ENCODE measurements around the gene RNASE1.

Gene RNASE1

DNA sequence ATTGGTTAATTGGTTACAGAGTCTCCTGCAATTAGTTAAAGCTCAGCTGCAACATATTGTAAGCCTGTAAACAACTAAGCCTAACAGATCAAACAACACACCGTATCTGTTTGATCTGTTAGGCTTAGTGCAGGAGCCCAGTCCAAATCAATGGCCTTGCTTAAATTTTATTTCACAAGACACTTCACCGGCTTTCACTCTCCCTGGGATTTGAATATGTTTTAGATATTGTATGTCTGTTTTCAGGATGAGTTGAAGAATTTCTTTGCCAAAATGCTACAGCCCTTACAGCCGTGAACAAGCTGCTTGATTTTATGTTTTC, 5.5 kb upstream of the RNASE1 start:
- DNase-seq (ENCODE audit: low read depth, low spot score): no peak

DNA sequence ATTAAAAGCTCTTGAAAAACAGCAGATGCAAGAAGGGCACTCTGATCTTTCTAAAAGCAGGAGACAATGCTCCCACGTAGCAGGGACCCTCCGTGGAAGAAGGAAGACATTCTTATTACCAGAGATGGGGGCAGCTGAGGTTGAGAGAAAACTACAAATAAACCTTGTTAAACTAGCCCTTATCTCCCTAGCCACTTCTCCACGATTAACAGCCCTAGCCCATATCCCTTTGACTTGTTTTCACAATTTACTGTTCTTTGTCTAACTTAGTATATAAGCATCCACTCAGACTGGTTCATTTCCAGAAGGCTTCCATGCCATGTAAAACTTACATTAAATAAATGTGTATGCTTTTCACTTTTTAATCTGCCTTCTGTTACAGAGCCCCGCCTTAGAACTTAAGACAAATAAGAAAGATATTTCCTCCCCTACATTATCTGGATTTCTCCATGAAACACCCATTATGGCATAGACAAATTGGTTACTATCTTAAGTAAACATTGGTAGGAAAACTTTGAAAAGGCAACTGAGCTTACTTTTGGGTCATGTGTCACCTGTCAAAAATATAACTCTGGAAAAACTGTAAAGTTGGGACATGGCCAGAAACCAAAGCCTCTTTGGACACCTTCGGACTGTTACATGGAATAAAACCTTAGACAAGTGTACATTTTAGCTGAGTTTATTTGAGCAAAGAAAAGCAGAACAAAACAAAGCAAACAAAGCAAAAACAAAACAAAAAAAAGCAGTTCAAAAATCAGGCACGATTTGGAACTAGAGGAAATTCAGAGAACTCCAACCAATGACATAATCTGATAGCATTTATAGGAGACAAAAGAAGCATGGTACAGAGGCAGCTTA, 4.9 kb upstream of the RNASE1 start:
- DNase-seq (ENCODE audit: low read depth, low spot score): no peak

DNA sequence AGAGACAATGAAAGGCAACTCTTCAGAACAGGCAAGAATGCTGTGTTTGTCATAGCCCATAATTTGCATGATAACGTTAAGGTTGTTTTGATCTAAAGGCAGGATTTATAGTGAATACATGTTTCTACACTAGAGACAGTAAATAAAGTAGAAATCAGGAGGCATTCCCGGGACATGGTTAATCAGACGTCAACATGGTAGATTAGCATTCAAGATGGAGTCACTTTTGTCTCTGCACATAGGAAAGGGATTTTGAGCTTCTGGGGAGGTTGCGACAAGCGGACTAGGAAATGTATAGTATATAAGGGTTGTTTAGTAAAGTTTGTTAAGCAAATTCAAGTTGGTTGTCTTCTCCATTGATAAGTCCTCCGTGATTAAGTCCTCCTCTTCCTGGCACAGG, 2.8 kb upstream of the RNASE1 start:
- no peak for DNase-seq (ENCODE audit: low read depth, low spot score)

DNA sequence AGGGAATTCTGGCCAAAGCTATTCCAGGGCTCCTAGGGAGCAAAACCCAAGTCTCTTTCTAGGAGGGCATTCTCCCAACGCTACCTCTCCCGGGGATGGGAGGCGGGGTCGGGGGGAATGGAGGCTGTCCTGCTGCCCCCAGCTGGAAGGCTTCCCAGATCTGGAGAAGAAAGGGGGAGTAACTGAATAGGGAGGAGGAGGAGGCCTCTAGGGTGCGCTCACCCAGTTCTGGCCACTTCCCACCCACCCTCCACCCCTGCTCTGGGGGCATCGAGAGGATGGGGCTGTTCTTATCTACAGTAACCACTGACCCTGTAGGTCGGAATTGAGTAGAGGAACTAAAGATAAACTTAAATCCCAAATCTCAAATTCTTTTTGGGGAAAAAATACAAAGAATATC, 579 bp upstream of the RNASE1 start:
- DNase-seq (ENCODE audit: low read depth, low spot score): no peak

DNA sequence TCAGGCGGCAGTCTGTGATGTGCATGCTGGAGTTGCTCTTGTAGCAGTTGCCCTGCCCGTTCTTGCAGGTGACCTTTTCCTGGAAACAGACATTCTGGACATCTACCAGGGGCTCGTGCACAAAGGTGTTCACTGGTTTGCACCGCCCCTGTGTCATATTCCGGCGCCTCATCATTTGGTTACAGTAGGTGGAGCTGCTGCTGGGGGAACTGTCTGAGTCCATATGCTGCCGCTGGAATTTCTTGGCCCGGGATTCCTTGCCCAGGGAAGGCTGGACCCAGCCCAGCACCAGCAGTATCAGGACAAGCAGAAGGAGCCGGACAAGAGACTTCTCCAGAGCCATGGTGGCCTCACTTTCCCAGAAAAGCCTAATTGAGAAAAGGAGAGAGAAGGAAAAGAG, 918 bp downstream of the RNASE1 start:
- no peak for DNase-seq (ENCODE audit: low read depth, low spot score)

DNA sequence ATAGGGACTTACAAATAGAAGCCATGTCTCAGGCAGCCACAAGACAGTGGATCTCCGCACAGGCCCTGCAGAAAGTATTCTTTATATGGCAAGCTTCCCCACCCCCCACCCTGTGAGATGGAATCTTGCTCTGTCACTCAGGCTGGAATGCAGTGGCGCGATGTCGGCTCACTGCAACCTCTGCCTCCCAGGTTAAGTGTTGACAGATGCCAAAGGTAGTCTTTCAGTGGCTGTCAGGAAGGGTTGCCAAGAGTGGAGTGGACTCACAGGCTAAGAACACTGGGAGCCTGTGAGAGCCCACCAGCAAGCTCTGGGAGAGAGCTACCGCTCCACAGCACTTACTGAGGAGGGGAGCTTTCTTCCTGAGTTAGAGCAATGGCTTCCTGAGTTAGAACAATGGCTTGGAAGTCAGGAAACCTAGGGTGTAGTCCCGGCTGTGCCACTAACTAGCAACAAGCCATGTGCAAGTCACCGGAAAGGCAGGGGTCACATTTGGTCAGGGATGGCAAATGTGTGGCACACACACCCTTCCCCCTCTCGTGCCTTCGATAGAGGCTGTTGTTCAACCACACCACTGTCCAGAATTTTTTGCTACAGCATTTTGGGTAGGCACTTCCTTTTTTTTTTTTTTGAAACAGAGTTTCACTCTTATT, 2.6 kb downstream of the RNASE1 start:
- no peak for DNase-seq (ENCODE audit: low read depth, low spot score)

DNA sequence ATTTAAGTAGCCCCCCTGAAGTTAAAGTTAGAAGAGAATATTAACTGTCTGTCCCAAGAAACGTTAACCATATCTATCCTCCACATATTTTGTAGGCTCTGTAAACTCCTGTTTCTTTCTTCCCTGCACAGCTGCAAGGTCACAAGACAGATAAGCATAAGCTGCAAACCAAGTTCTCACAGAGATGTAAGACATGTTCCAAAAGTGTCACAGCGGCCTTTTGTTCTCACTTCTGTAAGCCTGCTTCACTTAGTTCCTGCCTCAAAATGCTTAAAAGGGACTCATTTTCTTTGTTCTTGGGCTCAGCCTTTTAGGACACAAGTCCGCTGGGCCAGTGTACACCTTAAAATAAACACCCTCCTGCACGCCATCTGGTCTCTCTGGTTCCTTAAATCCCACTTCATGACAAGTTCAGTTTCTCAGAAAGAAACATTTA, 3.2 kb downstream of the RNASE1 start:
- DNase-seq (ENCODE audit: low read depth, low spot score): no peak

DNA sequence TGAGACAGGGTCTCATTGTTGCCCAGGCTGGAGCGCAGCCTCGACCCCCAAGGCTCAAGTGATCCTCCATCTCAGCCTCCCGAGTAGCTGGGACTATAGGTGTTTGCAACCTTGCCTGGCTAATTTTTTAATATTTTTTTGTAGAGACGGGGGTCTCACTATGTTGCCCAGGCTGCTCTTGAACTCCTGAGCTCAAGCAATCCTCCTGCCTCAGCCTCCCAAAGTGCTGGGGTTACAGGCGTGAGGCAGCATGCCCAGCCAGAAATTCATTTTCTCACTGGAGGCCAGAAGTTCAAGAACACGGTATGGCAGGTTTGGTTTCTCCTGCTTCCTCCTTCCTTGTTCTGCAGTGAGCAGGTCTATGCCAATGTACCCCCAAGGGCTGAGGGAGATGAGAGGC, 3.7 kb downstream of the RNASE1 start:
- no peak for DNase-seq (ENCODE audit: low read depth, low spot score)

DNA sequence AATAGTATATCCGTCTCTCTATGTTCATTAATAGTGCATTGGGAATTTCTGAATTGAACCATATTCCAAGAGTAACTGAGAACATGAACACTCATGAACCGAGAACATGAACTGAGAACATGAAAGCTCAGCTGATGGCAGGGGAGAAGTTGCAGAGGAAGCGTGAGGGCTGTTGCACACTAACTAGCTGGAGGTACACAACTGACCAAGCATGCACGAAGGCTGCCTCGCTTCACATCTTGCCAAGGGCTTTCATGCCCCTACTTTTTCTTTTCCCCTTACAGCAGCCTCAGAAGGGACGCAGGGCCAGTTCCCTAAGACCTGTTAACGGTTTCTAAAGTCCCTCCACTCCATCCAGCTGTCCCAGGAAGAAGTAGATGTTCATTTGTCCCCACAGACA, 4.3 kb downstream of the RNASE1 start:
- no peak for DNase-seq (ENCODE audit: low read depth, low spot score)

DNA sequence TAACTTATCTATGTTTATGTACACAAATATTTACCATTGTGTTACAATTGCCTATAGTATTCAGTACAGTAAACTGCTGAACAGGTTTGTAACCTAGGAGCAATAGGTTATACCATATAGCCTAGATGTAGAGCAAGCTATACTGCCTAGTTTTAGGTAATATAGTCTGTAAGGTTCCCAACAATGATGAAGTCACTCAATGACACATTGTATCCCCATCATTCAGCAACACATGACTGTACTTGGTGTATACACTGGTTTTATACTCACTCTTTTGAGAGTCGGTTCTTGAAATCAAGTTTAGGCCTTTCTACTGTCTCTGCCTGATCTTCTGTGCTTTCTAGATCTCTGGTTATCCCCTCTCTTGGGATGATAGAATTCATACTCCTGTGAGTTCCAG, 5.5 kb downstream of the RNASE1 start:
- DNase-seq (ENCODE audit: low read depth, low spot score): no peak

DNA sequence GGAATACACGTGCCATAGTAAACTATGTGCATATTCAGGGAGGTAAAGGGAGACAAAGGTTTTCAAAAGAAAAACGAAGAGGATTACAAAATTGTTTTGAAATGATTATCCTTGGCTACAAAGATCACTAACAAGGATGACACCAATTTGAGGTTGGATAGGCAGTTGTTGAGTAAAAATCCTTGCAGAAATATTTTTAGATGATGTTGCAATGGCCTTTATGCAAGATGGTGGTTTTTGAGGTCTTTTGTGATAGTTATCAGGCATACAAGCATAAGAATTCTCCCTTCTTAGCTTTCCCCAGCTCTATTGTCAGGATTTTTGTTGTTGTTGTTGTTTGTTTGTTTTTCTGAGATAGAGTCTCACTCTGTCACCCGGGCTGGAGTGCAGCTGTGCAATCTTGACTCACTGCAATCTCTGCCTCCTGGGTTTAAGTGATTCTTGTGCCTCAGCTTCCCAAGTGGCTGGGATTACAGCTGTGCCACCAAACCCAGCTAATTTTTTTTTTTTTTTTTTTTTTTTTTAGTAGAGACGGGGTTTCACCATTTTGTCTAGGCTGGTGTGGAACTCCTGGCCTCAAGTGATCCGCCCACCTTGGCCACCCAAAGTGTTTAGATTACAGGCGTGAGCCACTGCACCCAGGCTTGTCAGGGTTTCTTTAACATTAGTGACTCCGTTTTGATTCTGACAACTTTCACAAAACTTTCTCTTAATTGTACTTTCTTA, 7.8 kb downstream of the RNASE1 start:
- no peak for DNase-seq (ENCODE audit: low read depth, low spot score)

DNA sequence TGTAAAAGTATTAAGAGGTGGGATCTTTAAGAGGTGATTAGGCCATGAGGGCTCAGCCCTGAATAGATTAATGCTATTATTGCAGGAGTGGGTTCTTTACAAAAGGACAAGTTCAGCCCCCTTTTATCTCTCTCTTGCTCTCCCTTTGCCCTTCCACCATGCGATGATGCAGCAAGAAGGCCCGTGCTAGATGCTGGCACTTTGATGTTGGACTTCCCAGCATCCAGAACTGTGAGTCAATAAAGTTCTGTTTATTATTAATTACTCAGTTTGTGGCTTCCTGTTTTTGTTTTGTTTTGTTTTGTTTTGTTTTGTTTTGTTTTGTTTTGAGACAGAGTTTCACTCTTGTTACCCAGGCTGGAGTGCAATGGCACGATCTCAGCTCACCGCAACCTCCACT, 10.1 kb downstream of the RNASE1 start:
- no peak for DNase-seq (ENCODE audit: low read depth, low spot score)

DNA sequence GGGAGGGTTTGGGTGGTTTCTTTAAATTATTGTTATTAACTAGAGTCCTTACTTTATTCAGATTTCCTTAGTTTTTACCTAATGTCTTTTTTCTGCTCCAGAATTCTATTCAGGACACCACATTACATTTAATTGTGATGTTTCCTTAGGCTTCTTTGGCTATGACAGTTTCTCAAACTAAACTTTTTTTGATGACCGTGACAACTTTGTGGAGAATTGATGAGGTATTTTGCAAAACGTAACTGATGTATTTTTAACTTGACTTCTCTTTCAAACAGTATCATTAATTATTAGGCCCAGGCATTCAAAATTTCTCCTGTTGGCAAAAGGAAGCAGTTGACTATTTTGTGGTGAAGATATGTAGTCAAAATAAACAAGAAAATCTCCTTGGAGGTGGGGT, 11.0 kb downstream of the RNASE1 start:
- DNase-seq (ENCODE audit: low read depth, low spot score): no peak

DNA sequence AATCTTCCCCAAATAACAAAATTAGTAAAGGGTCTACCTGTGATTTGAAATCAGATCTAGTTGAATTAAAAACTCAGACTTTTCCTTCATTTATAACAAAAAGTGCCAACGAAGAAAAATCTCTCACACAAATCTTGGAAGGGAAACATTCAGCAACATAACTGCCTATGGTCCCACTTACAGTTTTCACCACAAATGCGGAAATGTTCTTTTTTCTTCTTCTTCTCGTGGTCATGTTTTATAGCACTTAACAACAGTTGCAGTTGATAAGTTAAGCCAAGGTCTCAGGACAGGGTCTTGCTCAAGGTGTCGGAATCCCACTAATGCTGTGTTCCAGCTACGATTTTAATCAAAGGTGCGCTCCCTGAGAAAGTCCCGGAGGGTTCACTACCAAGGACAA, 11.5 kb downstream of the RNASE1 start:
- DNase-seq (ENCODE audit: low read depth, low spot score): no peak

DNA sequence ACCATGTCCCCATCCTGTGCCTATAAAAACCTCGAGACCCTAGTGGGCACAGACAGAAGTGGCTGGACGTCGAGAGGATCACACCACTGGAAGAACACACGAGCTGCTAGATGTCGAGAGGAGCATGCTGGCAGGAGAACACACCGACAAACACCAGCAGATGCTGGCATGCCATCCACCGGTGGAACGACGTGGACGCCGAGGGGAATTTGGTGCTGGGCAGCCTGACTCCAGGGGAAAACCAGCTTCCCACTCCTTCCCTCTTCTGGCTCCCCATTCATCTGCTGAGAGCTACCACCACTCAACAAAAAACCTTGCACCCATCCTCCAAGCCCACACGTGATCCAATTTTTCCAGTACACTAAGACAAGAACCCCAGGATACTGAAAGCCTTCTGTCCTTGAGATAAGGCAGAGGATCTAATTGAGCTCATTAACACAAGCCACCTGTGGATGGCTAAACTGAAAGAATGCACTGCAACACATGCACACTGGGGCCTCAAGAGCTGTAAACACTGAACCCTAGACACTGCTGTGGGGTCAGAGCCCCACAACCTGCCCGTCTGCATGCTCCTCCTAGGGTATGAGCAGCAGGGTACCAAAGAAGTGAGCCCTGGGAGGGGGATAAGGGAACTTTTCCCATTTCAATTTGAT, 12.1 kb downstream of the RNASE1 start:
- DNase-seq (ENCODE audit: low read depth, low spot score): no peak

DNA sequence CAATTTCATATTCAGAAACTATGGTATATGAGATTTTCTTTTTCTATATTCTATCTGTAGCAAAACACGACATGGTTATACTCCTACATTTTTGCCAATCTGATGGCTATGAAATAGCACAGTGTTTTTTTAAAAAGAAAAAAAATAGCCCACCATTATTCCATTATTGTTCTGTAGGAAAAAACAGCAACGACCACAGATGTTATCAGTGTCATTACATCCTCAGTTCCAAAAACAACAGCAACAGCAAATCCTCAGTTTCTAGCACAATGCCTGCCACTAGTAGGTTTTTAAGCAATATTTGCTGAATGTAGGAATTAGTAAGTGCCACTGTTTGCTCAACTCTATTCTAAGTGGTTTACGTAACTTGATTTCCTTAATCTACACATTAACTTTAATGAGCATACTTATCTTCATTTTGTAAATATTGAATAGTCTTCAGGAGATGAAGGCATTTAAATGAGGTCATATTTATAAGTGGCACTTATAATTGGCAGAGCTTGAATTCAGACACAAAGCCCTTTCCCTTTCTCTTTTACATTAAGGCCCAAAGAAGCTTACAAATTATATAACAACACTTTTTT, 13.3 kb downstream of the RNASE1 start:
- DNase-seq (ENCODE audit: low read depth, low spot score): no peak

DNA sequence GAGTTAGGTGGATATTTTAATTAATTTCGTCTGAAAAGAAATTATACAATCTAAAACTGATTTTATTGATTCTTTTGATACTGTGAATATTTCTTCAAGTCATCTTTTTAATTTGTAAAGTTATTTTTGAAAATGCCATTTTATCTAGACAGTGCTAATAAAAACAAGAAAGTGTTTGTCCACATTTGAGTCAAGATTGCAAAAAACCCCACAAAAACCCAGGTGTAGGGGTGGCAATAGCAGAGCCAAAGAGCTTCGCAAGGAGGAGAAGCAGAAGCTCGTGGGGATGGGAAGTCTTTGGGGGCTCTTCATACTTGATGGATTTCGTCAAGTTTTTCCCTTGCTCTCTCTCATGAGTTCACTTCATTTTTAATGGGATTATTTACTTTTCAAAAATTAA, 15.6 kb downstream of the RNASE1 start:
- DNase-seq (ENCODE audit: low read depth, low spot score): no peak

DNA sequence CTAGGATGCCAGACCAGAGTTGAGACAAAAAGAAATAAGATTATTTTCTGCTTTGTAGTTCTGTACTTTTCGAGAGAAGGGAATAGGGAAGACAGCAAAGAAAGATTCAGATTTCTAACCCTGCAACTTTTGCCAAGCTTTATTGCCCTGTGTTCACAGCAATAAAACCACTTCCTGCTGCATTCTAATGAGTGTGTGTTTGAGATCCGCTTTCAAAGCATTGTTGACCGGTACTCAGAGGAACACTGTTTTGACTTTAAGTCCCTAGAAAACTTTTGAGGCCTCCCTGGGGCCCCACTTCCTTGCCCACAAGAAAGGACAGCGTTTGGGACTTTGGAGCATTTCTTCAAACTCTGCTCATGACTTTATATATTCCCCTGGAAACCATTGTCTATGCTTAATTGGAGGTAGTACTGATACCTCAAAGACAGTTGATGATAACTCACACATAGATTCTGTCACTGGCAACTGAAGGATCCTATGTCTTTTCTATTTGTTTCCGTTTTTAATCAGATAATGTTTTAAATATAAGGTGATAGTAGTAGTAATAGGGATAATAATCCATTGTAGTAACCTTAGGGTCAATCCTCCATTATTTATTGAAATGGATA, 20.3 kb downstream of the RNASE1 start:
- DNase-seq (ENCODE audit: low read depth, low spot score): no peak

DNA sequence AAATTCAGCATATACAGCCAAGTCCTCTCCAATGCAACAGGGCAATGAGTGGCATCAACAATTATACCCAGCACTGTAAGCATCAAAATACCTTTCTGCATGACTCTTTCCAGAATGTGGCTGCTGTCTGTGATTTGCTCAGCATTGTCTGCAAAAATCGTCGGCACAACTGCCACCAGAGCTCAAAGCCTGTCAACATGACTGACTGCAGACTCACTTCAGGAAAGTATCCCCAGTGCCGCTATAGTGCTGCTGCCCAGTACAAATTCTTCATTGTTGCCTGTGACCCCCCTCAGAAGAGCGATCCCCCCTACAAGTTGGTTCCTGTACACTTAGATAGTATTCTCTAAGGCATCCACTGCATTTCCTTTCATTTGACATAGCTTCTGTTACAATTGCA, 20.8 kb downstream of the RNASE1 start:
- no peak for DNase-seq (ENCODE audit: low read depth, low spot score)

DNA sequence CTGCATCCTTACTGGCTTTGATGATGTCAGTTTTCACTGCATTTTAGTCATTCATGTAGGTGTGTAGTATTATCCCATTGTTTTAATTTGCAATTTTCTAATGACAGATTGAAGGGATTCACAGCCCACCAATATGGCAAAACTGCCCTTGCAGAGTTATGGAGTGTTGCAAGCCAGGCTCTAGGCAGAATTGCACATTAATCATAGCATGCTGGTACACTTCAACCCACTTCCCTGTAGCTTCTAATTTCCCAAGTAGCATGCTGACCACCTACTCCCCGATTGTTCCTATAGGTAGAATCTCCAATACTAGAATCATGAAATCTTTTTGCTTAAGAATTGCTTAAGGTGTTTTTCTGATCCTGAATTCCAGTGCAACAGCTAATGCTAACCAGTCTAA, 26.7 kb downstream of the RNASE1 start:
- no peak for DNase-seq (ENCODE audit: low read depth, low spot score)

DNA sequence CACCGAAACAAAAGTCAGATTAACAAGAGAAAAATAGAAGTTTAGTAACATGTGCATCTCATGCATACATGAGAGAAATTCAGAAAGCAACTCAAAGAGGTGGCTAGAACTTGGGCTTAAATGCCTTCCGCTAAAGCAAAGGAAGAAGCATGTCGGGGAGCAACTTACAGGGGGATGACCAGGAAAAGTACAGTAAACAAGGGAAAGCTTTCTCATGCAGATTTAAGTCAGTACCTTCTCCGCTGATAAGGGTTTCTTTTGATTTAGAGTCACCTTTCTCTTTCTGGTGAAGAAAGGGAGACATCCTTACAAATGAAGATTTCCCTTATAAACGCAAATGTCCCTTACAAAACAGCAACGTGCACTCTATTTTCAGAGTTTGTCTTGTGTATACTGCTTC, 27.6 kb downstream of the RNASE1 start:
- no peak for DNase-seq (ENCODE audit: low read depth, low spot score)

All from iPS DF 19.7 (cell line).